GM19372 (cell line): ENCODE data around the gene SYT17.

Source experiments
- ATAC-seq: cut with Tn5 transposase; IDR thresholded peaks from one replicate; pipeline ENCODE4 v1.9.1; 2021; ENCODE audit warnings: mild to moderate bottlenecking, low read depth, moderate library complexity; ENCODE audit not compliant: unreplicated experiment

Gene SYT17

GRCh38 chr16:19291475-19291874 is 123.4 kb downstream of the SYT17 start:
- ATAC-seq, result no peak

DNA sequence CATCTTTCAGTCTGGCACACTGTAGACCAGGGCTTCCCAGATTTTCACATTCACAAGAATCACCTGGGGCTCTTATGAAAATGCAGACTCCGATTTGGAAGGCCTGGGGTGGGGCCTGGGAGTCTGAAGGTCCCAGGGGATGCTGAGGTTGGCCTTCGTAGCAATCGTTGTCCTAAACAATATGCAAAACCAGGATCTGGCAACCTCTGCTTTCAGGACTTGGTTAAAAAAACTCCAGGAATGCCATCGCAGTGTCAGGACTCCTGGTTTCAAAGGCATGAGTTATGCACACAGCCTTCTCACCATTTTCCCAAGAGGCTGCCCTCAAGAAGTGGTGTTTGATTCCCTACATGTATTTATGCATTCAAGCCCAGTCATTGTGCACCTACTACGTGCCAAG is 124.1 kb downstream of the SYT17 start:
- no peak for ATAC-seq

- peak; percentile 84 for ATAC-seq
Measured at GRCh38 chr16:19294156-19294649, 126.2 kb downstream of the SYT17 start.

DNA sequence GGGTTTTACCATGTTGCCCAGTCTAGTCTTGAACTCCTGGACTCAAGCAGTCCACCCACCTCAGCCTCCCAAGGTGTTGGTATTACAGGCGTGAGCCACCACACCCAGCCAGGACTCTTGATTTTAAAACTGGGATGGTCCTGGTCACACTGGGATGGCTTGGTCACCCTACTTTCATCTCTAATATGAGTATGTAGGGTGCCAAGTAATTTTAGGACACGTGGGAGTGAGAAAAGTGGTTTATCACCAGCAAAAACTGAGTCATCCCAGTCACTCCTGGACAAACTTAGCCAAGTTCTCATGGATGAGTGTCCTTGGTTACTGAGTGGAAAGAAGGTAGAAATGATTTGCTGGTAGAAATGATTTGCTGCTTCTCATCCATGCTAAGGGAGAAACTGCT is 127.4 kb downstream of the SYT17 start:
- ATAC-seq, result no peak

DNA sequence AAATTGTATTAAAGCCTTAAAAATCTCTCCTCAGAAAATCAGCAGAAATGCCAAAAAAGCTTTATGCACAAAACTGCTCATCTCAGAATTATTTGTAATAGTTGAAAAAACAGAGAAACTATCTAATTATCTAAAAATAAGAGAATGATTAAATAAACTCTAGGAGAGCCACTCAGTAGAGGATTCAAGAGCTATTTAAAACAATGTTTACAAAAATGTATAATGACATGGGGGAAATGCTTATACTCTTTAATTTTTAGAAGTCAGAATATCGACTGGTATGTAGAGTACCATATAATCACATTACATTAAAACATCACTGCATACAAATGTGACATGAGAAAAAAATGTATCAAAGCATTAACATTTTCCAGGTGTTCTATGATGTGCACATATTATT is 129.4 kb downstream of the SYT17 start:
- ATAC-seq, result no peak

- ATAC-seq, result no peak
Measured at GRCh38 chr16:19299565-19299964, 131.5 kb downstream of the SYT17 start.

GRCh38 chr16:19301931-19302330 is 133.9 kb downstream of the SYT17 start:
- ATAC-seq, result no peak

DNA sequence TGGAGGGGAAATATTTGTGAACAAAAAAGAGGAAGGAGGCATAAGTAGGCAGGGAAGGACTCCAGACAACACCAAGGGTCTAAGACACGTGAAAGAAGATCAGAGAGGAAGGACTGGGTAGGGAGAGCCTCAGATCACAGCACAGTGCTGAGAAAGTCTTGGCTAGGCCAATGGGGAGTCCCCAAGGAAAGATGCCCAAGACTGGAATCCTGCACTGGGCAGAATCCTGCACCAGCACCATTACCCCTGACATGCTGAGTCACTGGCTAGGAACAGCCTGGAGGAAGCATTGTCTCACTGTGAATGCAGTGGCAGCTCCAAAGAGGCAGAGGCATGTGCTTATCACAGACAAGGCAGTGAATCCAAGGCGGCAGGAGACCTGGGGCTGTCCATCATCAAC is 136.7 kb downstream of the SYT17 start:
- ATAC-seq, result no peak

GRCh38 chr16:19305443-19305842 is 137.4 kb downstream of the SYT17 start:
- ATAC-seq, result no peak

DNA sequence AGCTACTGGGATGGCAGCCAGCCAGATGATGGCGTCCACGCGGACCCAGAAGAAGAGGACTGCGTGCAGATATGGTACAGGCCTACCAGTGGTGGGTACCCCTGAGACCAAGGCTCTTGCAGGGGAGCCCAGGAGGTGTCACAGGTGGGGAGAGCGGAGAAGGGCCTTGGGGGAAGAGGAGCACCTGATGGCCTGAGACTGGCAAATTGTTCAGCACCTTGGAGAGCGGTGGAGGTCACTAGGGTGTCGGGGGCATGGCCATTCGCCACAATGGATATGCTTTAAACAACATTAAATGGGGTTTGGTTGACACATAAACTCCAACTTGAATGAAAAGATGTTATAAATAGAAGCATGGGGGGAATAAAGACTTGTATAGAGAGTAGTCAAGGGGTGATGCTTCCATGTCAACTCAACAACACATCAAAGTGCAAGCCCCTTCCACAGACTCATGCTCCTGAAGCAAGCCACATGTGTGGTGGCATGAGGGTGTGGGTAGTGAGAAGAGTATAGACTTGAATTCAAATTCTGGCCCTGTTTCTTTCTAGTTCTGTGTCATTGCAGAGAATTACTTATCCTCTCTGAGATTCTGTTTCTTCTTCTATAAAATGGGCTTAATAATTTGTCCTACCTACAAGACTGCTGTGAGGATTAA is 139.7 kb downstream of the SYT17 start:
- ATAC-seq, result no peak

GRCh38 chr16:19308392-19308791 is 140.4 kb downstream of the SYT17 start:
- no peak for ATAC-seq

DNA sequence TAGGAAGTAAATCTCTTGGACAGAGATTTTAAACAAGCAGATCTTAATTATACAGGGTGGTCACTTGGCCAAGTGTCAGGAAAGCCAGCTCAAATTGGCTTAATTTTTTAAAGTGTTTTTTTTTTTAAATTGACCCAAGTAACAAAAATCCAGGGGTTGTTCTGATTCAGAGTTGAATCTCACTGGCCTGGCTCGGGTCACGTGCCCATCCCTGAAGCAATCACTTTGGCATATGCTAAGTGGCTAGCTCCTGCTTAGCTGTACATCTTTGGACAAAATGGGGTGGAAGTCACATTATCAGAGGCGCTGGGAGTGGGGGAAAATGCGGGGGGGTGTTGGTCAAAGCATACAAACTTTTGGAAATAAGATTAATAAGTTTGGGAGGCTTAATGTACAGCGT is 141.1 kb downstream of the SYT17 start:
- ATAC-seq, result no peak

DNA sequence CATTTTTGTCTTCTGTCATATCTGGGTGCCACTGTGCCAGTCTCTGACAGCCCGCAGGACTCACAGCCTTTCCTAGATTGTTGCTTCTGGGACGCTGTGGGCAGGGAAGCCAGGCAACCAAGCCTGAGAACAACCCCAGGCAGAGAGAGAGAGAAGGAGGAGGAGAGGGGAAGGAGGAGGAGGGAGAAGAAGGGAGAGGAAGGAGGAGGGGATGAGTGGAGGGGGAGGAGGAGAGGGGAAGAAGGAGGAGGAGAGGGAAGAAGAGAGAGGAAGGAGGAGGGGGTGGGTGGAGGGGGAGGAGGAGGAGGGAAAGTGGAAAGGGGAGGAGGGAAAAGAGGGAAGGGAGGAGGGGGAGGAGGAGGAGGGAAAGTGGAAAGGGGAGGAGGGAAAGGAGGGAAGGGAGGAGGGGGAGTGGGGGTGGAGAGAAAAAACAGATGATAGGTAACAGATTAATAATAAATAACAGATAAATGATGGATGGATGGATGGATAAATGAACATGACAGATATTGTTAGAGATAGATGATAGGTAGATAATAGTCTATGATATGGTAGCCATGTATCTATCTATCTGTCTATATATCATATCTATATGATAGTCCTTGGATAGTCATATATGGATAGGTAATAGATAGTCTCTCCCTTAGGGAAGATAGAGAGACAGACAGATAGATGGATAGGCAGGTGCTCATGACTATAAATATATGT is 146.8 kb downstream of the SYT17 start:
- ATAC-seq, result no peak

DNA sequence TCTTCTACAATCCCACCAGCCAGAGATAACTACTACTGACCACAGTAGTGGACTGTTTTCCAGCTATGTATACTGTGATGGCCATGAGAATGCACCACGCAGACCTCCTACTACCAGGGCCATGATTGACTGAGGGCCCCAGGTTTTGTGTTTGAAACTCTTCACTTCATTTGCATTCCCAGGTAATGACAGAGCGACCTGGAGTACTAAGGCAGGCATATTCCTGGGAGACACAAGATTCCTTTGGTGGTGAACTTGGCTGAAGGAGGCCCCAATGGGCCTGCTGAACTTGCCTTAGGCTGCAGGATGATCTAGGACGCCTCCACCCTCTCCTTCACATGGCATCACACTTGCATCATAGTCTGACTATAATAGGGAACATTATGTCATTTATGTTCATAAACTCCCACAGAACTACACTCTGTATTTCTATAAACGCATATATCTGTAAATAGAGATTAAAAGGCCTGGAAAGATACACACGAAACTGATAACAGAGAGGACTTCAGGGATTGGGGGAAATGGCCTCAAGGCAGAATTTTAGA is 147.9 kb downstream of the SYT17 start:
- ATAC-seq, result no peak

- ATAC-seq, result no peak
Measured at GRCh38 chr16:19316846-19317245, 148.8 kb downstream of the SYT17 start.
